ENCODE measurements around the gene CORO7. TPM values are rescaled to one million over a fixed set of nuclear protein-coding genes. Genes with fewer than 3 reads are reported as not detected.

Gene CORO7
- polyA plus RNA-seq, 1 of the 3 experiments (the other 2 are of a cell fraction) = 25.8 TPM

GRCh38 chr16:4365014-4365406 is 51.4 kb downstream of the CORO7 start:
- peaks cover 4% of the 10 kb centered on the region; the same call in 1 of the 2 replicates for H4K20me1 ChIP-seq (ENCODE audit: insufficient read depth)
- no peak overlapping the region for H3K9ac ChIP-seq
- H3K4me3 ChIP-seq (ENCODE audit: low read depth in 2 of 2, low read length in 1 of 2) = no peak overlapping the region
- TF ChIP-seq NRF1 (IDR thresholded peaks at IDR 0.05; ENCODE audit: low read depth, low read length) (no peak), FOXM1 (IDR thresholded peaks at IDR 0.05; ENCODE audit: low read depth) (no peak), USF2 (IDR thresholded peaks at IDR 0.05; ENCODE audit: borderline replicate concordance, low read depth, low read length) (no peak), FOSL2 (IDR thresholded peaks at IDR 0.05; ENCODE audit: borderline replicate concordance, low read depth) (no peak), FOXJ3 (CRISPR knock-in tag; IDR thresholded peaks at IDR 0.05) (no peak), MAX (IDR thresholded peaks at IDR 0.05; ENCODE audit: low read depth) (no peak), ELF1 (IDR thresholded peaks at IDR 0.05) (no peak), RAD21 (IDR thresholded peaks at IDR 0.05; ENCODE audit: low read length) (no peak), TAF1 (IDR thresholded peaks at IDR 0.05; ENCODE audit: borderline replicate concordance, low read depth, low read length) (no peak), ZBTB33 (IDR thresholded peaks at IDR 0.05; ENCODE audit: borderline replicate concordance, low read depth) (no peak)
- no peaks in the 10 kb centered on the region for H3K79me2 ChIP-seq (ENCODE audit: insufficient read depth)
- no peak for DNase-seq
- H3K27ac ChIP-seq (ENCODE audit: low read depth in 2 of 2, low read length in 1 of 2) = no peak overlapping the region
- CTCF ChIA-PET = interaction anchor here (0.8 to 32.1 kb wide), 3 partner anchors 14 to 37 kb away, joined by 3 to 558 read pairs (median 4); partner anchors contain the start of gene PAM16
- no peak overlapping the region for H2AFZ ChIP-seq (ENCODE audit: low read depth)
- no peaks in the 10 kb centered on the region for H3F3A ChIP-seq (replicated peaks; ENCODE audit: insufficient read depth)
- no peaks in the 10 kb centered on the region for H3K27me3 ChIP-seq (ENCODE audit: insufficient read depth)
- peaks cover 7 to 34% of the 10 kb centered on the region in 2 experiments; a peak in 3 of 4 replicates for H3K4me1 ChIP-seq (ENCODE audit: control insufficient read depth in 1 of 2, insufficient read depth in 2 of 2, low read depth in 1 of 2, low read length in 1 of 2)
- no peaks in the 10 kb centered on the region for H3K36me3 ChIP-seq (replicated peaks in 1 of 2; ENCODE audit: control insufficient read depth in 1 of 2, insufficient read depth in 2 of 2, low read length in 1 of 2)
- POLR2A ChIA-PET = no interaction called here
- no peaks in the 10 kb centered on the region for H3K9me3 ChIP-seq
- no peaks in the 10 kb centered on the region for H3K9me2 ChIP-seq
- WGBS (ENCODE audit: low lambda C conversion rate) = no CpG with 5 or more reads among the region's 10 CpGs
- H3K4me2 ChIP-seq = no peak overlapping the region

GRCh38 chr16:4364196-4365013 is 52.0 kb downstream of the CORO7 start:
- POLR2A ChIA-PET = no interaction called here

More at GRCh38 chr16:4364196-4365013, 52.0 kb downstream of the CORO7 start:
- CTCF ChIA-PET = interaction anchor here (0.8 to 32.1 kb wide), 2 partner anchors 36 to 38 kb away, joined by 3 to 558 read pairs; no protein-coding TSS in a partner anchor
- H3K79me2 ChIP-seq (ENCODE audit: insufficient read depth) = no peaks in the 10 kb centered on the region
- H3F3A ChIP-seq (replicated peaks; ENCODE audit: insufficient read depth) = no peaks in the 10 kb centered on the region
- no peak overlapping the region for H2AFZ ChIP-seq (ENCODE audit: low read depth)
- DNase-seq = no peak
- no peak overlapping the region for H3K4me2 ChIP-seq
- H3K9me3 ChIP-seq = no peaks in the 10 kb centered on the region
- no peak overlapping the region for H3K4me3 ChIP-seq (ENCODE audit: low read depth in 2 of 2, low read length in 1 of 2)
- WGBS (ENCODE audit: low lambda C conversion rate) = over 99% methylated on average over 25 of the region's 37 CpGs
- H3K27me3 ChIP-seq (ENCODE audit: insufficient read depth) = no peaks in the 10 kb centered on the region
- H4K20me1 ChIP-seq (ENCODE audit: insufficient read depth) = peaks cover 4% of the 10 kb centered on the region; the same call in 1 of the 2 replicates
- H3K36me3 ChIP-seq (replicated peaks in 1 of 2; ENCODE audit: control insufficient read depth in 1 of 2, insufficient read depth in 2 of 2, low read length in 1 of 2) = no peaks in the 10 kb centered on the region
- H3K27ac ChIP-seq (ENCODE audit: low read depth in 2 of 2, low read length in 1 of 2) = no peak overlapping the region
- no peak overlapping the region for H3K9ac ChIP-seq
- peaks cover 7 to 29% of the 10 kb centered on the region in 2 experiments; a peak in 3 of 4 replicates for H3K4me1 ChIP-seq (ENCODE audit: control insufficient read depth in 1 of 2, insufficient read depth in 2 of 2, low read depth in 1 of 2, low read length in 1 of 2)
- no peaks in the 10 kb centered on the region for H3K9me2 ChIP-seq
- TF ChIP-seq MAX (IDR thresholded peaks at IDR 0.05; ENCODE audit: low read depth) (no peak), RXRA (IDR thresholded peaks at IDR 0.05; ENCODE audit: borderline replicate concordance, low read depth) (no peak), MXI1 (IDR thresholded peaks at IDR 0.05; ENCODE audit: low read depth, low read length) (no peak), FOXJ3 (CRISPR knock-in tag; IDR thresholded peaks at IDR 0.05) (no peak), JUND (IDR thresholded peaks at IDR 0.05) (no peak), NFIC (IDR thresholded peaks at IDR 0.05; ENCODE audit: borderline replicate concordance) (no peak), EZH2phosphoT487 (IDR thresholded peaks at IDR 0.05; ENCODE audit: borderline replicate concordance, low read depth) (no peak), GABPA (IDR thresholded peaks at IDR 0.05; ENCODE audit: low read depth) (no peak), SMC3 (IDR thresholded peaks at IDR 0.05; ENCODE audit: low read depth, low read length) (no peak), FOSL2 (IDR thresholded peaks at IDR 0.05; ENCODE audit: borderline replicate concordance, low read depth) (no peak), CHD2 (IDR thresholded peaks at IDR 0.05; ENCODE audit: low read length, partially characterized antibody) (no peak), IRF3 (IDR thresholded peaks at IDR 0.05; ENCODE audit: low read depth, low read length) (no peak), MEF2A (IDR thresholded peaks at IDR 0.05; ENCODE audit: borderline replicate concordance, low read depth) (no peak), TAF1 (IDR thresholded peaks at IDR 0.05; ENCODE audit: borderline replicate concordance, low read depth, low read length) (no peak)

Data from SK-N-SH (cell line).